Neural progenitor cell (in vitro differentiated cells): Measurements from ENCODE around the gene CASTOR1. TPM values are rescaled to one million over a fixed set of nuclear protein-coding genes. Genes with fewer than 3 reads are reported as not detected.

Source experiments
- DNase-seq: peaks from one replicate; pipeline ENCODE4 v3.0.0-alpha.2; 2016; ENCODE audit warnings: low spot score
- H2AFZ ChIP-seq: fragments of 200-600 bp; sonication (generic); replicated peaks from 2 replicates; pipeline ENCODE4 v1.6.1; 2016; ENCODE audit warnings: antibody characterized with exemption
- H3F3A ChIP-seq: fragments of 200-600 bp; sonication (generic); 2 replicates; pipeline ENCODE4 v1.6.1; 2016; ENCODE audit warnings: antibody characterized with exemption, low read depth
- H3K27ac ChIP-seq: fragments of 200-600 bp; sonication (generic); 2 replicates; pipeline ENCODE4 v1.5.1; 2016; ENCODE audit warnings: mild to moderate bottlenecking
- H3K27me3 ChIP-seq: fragments of 200-600 bp; sonication (generic); 2 replicates; pipeline ENCODE4 v1.6.1; 2016; ENCODE audit warnings: mild to moderate bottlenecking, moderate library complexity
- H3K36me3 ChIP-seq: fragments of 200-600 bp; sonication (generic); 2 replicates; pipeline ENCODE4 v1.5.1; 2016
- H3K4me1 ChIP-seq: fragments of 200-600 bp; sonication (generic); 2 replicates; pipeline ENCODE4 v1.6.1; 2016; ENCODE audit warnings: mixed run types
- H3K4me2 ChIP-seq: fragments of 200-600 bp; sonication (generic); 2 replicates; pipeline ENCODE4 v1.6.1; 2016
- H3K4me3 ChIP-seq: fragments of 200-600 bp; sonication (generic); 2 replicates; pipeline ENCODE4 v1.5.1; 2016
- H3K79me2 ChIP-seq: fragments of 200-600 bp; sonication (generic); 2 replicates; pipeline ENCODE4 v1.6.1; 2016; ENCODE audit warnings: low read depth
- H3K9ac ChIP-seq: fragments of 200-600 bp; sonication (generic); 2 replicates; pipeline ENCODE4 v1.6.1; 2016
- H3K9me3 ChIP-seq: fragments of 200-600 bp; sonication (generic); 2 replicates; pipeline ENCODE4 v1.5.1; 2016; ENCODE audit warnings: low read depth
- H4K20me1 ChIP-seq: fragments of 200-600 bp; sonication (generic); 2 replicates; pipeline ENCODE4 v1.6.1; 2016; ENCODE audit warnings: low read depth
- H3K27ac Mint-ChIP-seq: 3 replicates; pipeline ENCODE4 v1.8.0; 2021; ENCODE audit warnings: mixed read lengths
- H3K27me3 Mint-ChIP-seq: 2 replicates; pipeline ENCODE4 v1.8.0; 2022; ENCODE audit warnings: low read depth, mild to moderate bottlenecking, inconsistent platforms, moderate library complexity, mixed read lengths; ENCODE audit not compliant: insufficient read depth
- H3K36me3 Mint-ChIP-seq: 3 replicates; pipeline ENCODE4 v1.8.0; 2021; ENCODE audit warnings: mixed read lengths
- H3K4me1 Mint-ChIP-seq: 3 replicates; pipeline ENCODE4 v1.8.0; 2021; ENCODE audit warnings: mixed read lengths
- H3K4me3 Mint-ChIP-seq: 3 replicates; pipeline ENCODE4 v1.8.0; 2021; ENCODE audit warnings: mild to moderate bottlenecking, moderate library complexity, mixed read lengths
- H3K9me3 Mint-ChIP-seq: 3 replicates; pipeline ENCODE4 v1.8.0; 2020; ENCODE audit warnings: mixed read lengths
- EZH2 ChIP-seq: fragments of 200-600 bp; sonication (generic); IDR thresholded peaks from 2 replicates; pipeline ENCODE4 v1.6.1; 2017; ENCODE audit warnings: antibody characterized with exemption, mild to moderate bottlenecking, moderate library complexity
- EZH2phosphoT487 ChIP-seq: fragments of 200-600 bp; sonication (generic); IDR thresholded peaks from 2 replicates; pipeline ENCODE4 v1.6.1; 2017; ENCODE audit warnings: antibody characterized with exemption
- total RNA-seq: library from RNA; depleted of rRNA; stranded (reverse); fragments of >200 nt; gene quantifications from 2 replicates; pipeline ENCODE4 v1.2.3, GENCODE V29; 2015; ENCODE audit warnings: low replicate concordance
- TF ChIP-seq, protein P1 (sequence below): fragments of 200-600 bp; sonication (generic); IDR thresholded peaks from 2 replicates; pipeline ENCODE4 v1.5.1; 2017; ENCODE audit warnings: antibody characterized with exemption, mild to moderate bottlenecking

CASTOR1 gene
- total RNA-seq, 1 donor from 2014 or later: 6.2 TPM

DNA sequence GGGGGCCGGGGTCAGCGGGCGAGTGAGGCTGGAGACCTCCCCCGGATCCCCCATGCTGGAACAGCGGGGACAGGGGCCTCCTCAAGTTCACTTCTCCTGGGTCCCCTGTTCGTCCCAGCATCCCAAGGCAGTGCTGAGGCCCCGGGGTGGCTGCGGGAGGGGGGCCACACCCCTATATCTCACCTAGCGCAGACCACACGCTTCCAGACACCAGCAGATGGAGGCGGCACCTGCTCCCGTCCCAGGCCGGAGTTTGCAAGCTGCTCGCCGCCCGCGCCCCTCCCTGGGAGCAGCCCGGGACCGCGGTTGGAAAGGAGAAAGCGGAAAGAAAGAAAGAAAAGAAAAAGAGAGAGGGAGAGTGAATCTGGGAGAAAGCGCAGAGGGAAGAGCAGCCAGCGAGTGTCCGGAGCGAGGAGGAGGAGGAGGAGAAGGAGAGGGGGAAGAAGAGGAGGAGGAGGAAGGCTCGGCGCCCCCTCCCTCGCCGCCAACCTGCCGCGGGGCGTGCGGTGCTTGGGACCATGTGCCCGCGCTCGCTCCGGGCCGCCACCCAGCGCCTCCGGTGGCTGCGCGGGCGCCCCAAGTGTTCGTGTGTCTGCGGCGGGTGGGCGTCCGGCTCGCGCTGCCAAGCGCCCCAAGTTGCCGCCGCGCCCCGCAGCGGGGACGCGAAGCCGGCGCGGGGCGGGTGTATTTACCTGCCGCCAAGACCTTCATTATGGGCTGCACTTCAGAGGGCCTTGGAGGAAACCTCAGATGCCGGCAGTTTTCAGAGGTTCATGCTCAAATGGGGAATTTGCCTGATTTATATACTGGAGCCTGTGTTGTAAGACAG lies 43.1 kb downstream of the CASTOR1 start, which contains the start of gene LIF:
Gene LIF (minus strand): TSS at position 775 of the 829 bp plus-strand sequence. CDS start 64 bp downstream, at position 711.
- no peak within 1 kb of the TSS for H3K9ac ChIP-seq
- peaks cover 28% of the 10 kb centered on the region for H3K27me3 Mint-ChIP-seq

DNA sequence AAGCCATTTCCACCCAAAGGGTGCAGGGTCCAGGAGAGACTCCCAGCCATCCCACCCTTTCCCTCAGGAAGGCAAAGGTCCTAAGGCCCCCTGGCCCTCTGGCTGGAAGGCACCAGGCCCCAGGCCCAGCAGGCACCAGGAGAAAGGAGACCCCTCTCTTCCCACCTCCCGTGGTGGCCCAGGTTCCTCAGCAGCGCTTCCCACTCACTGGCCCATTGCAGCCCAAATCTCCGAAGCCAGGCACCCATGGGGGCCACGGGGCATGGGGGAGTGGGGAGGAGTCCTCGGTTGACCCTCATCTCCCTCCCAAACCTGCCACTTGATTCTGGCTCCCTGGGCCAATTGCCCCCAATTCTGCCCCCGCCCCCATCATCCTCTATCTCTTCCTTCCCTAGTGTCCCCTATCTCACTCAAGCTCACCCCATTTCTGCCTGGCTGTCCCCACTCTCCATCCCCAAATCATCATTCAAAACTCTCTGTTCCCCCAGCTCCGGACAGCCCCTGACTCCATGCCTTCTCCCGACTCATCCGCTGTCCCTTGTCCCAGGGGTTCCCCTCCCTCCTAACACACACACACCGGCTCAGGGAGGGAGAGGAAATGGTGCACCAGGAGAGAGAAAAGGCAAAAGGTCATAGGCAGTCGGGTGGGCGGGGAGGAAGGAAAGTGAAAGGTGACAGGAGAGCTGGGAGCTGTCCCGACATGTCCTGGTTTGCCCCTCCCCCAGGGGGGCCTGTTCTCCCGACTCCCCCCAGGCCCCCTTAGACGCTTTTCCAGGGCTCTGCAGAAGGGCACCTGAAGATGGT lies 43.9 kb downstream of the CASTOR1 start:
- H3K4me2 ChIP-seq: peak overlapping the region; percentile 97
- no peak overlapping the region for H3K27ac Mint-ChIP-seq
- peak overlapping the region; percentile 55 for H3K4me3 ChIP-seq
- H3F3A ChIP-seq: no peaks in the 10 kb centered on the region
- H3K27me3 Mint-ChIP-seq: peaks cover 26% of the 10 kb centered on the region
- TF ChIP-seq, protein P1, sequence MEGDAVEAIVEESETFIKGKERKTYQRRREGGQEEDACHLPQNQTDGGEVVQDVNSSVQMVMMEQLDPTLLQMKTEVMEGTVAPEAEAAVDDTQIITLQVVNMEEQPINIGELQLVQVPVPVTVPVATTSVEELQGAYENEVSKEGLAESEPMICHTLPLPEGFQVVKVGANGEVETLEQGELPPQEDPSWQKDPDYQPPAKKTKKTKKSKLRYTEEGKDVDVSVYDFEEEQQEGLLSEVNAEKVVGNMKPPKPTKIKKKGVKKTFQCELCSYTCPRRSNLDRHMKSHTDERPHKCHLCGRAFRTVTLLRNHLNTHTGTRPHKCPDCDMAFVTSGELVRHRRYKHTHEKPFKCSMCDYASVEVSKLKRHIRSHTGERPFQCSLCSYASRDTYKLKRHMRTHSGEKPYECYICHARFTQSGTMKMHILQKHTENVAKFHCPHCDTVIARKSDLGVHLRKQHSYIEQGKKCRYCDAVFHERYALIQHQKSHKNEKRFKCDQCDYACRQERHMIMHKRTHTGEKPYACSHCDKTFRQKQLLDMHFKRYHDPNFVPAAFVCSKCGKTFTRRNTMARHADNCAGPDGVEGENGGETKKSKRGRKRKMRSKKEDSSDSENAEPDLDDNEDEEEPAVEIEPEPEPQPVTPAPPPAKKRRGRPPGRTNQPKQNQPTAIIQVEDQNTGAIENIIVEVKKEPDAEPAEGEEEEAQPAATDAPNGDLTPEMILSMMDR: no peak
- TF ChIP-seq EZH2 (no peak), EZH2phosphoT487 (no peak)
- H3K27me3 ChIP-seq: peaks cover 30% of the 10 kb centered on the region
- H3K9me3 Mint-ChIP-seq: no peaks in the 10 kb centered on the region
- H3K9me3 ChIP-seq: no peaks in the 10 kb centered on the region
- H2AFZ ChIP-seq: peak overlapping the region; percentile 96
- H3K4me3 Mint-ChIP-seq: peak overlapping the region; percentile 79
- H3K36me3 Mint-ChIP-seq: no peaks in the 10 kb centered on the region
- H3K4me1 ChIP-seq: peaks cover 14% of the 10 kb centered on the region
- H3K27ac ChIP-seq: no peak overlapping the region
- no peaks in the 10 kb centered on the region for H3K79me2 ChIP-seq
- peaks cover 30% of the 10 kb centered on the region for H3K4me1 Mint-ChIP-seq
- no peaks in the 10 kb centered on the region for H4K20me1 ChIP-seq
- H3K9ac ChIP-seq: no peak overlapping the region
- H3K36me3 ChIP-seq: no peaks in the 10 kb centered on the region
- DNase-seq: no peak

More for the DNA sequence above, 43.1 kb downstream of the CASTOR1 start, which contains the start of gene LIF:
- H3K4me1 Mint-ChIP-seq: peaks cover 23% of the 10 kb centered on the region
- Histone ChIP-seq H3K27me3 (peaks cover 30% of the 10 kb centered on the region), H3K79me2 (no peaks in the 10 kb centered on the region), H3K36me3 (no peaks in the 10 kb centered on the region), H3K9me3 (no peaks in the 10 kb centered on the region), H2AFZ (peak within 1 kb of the TSS; percentile 96), H3F3A (no peaks in the 10 kb centered on the region), H3K4me3 (peak within 1 kb of the TSS; percentile 55), H3K27ac (no peak within 1 kb of the TSS), H3K4me2 (peak within 1 kb of the TSS; percentile 97), H4K20me1 (no peaks in the 10 kb centered on the region), H3K4me1 (peaks cover 14% of the 10 kb centered on the region)
- no peaks in the 10 kb centered on the region for H3K36me3 Mint-ChIP-seq
- H3K4me3 Mint-ChIP-seq: peak within 1 kb of the TSS; percentile 79
- no peaks in the 10 kb centered on the region for H3K9me3 Mint-ChIP-seq
- TF ChIP-seq EZH2 (peak; percentile 58), EZH2phosphoT487 (peak; percentile 55)
- TF ChIP-seq, protein P1: peak; percentile 35
- DNase-seq: peak; percentile 60
- H3K27ac Mint-ChIP-seq: no peak within 1 kb of the TSS

DNA sequence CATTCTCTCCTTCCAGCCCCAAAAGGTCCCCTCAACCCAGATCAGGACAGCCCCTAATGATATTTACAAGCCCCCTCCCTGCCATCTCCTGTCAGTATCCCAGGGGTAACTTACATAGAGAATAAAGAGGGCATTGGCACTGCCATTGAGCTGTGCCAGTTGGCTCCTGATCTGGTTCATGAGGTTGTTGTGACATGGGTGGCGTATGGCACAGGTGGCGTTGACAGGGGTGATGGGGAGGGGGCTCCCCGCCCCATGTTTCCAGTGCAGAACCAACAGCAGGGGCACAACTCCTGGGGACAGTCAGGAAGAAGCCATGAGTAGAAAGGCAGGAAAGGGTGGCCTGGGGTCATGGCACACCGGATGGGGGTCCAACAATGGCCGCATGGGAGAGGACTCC lies 44.7 kb downstream of the CASTOR1 start:
- TF ChIP-seq EZH2 (no peak), EZH2phosphoT487 (no peak)
- TF ChIP-seq, protein P1: no peak
- H3K79me2 ChIP-seq: no peaks in the 10 kb centered on the region
- peaks cover 30% of the 10 kb centered on the region for H3K27me3 ChIP-seq
- H3K4me2 ChIP-seq: no peak overlapping the region
- peaks cover 14% of the 10 kb centered on the region for H3K4me1 ChIP-seq
- H2AFZ ChIP-seq: no peak overlapping the region
- no peaks in the 10 kb centered on the region for H3K9me3 ChIP-seq
- no peak overlapping the region for H3K4me3 ChIP-seq
- no peaks in the 10 kb centered on the region for H3K36me3 ChIP-seq
- no peaks in the 10 kb centered on the region for H3K36me3 Mint-ChIP-seq
- H3K4me3 Mint-ChIP-seq: no peak overlapping the region
- H3K27me3 Mint-ChIP-seq: peaks cover 26% of the 10 kb centered on the region
- peaks cover 26% of the 10 kb centered on the region for H3K4me1 Mint-ChIP-seq
- H3K9ac ChIP-seq: no peak overlapping the region
- no peaks in the 10 kb centered on the region for H4K20me1 ChIP-seq
- no peak overlapping the region for H3K27ac ChIP-seq
- H3K9me3 Mint-ChIP-seq: no peaks in the 10 kb centered on the region
- no peak overlapping the region for H3K27ac Mint-ChIP-seq
- H3F3A ChIP-seq: no peaks in the 10 kb centered on the region
- no peak for DNase-seq
